22Rv1 (cell line): ENCODE measurements around the gene REXO1.

ENCODE experiments used
- H3K27ac ChIP-seq: fragments of 450-650 bp; 2 replicates; pipeline ENCODE4 v1.5.1; 2017
- ZFX ChIP-seq: fragments of 450-650 bp; IDR thresholded peaks from 2 replicates; pipeline ENCODE4 v1.6.1; 2017; ENCODE audit warnings: antibody characterized with exemption, borderline replicate concordance
- TF ChIP-seq, protein P1 (sequence below): fragments of 450-650 bp; IDR thresholded peaks from 2 replicates; pipeline ENCODE4 v1.5.1; 2017; ENCODE audit warnings: mild to moderate bottlenecking

Gene REXO1

DNA sequence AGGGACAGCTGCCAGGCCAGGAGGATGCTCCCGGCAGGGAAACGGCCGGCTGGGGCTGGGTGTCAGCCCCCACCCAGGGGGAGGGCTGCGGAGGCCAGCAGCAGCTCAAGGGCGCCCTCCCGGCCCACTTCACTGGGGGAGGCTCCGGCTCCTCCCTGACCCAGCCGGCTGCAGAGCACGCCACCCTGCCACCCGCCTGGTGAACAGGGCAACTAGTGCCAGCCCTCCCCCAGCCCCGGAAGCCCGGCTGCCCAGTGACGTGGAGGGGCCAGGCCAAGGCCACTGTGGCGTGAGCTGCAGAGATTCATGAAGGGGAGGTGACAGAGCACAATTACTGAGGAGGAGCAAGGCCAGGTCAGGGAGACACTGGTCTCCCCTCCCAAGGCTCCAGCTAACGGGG, 14.7 kb downstream of the REXO1 start:
- no peak overlapping the region for H3K27ac ChIP-seq

DNA sequence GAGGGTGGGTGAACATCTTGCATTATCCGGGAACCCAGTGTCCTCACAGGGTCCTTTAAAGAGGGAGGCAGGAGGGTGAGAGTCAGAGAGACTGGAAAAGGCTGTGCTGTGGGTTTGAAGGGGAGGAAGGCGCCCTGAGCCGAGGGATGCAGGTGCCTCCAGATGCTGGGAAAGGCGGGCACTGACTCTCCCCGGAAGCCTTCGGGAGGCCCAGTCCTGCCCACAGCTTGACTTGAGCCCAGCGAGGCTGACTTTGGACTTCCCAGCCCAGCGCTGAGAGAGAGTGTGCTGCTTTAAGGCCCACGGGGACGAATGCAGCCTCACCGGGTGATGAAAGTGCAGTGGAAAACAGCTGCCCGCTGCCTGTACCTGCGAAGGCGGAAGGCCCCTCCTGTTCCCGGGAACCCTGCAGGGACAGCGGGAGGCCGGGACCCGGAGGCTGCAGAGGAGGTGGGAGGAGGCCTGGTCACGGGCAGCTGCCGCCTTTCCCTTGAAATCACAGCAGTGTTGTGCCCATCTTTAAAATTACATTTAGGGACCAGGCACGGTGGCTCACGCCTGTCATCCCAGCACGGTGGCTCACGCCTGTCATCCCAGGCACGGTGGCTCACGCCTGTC, 16.1 kb downstream of the REXO1 start:
- no peak overlapping the region for H3K27ac ChIP-seq
- TF ChIP-seq, protein P1, sequence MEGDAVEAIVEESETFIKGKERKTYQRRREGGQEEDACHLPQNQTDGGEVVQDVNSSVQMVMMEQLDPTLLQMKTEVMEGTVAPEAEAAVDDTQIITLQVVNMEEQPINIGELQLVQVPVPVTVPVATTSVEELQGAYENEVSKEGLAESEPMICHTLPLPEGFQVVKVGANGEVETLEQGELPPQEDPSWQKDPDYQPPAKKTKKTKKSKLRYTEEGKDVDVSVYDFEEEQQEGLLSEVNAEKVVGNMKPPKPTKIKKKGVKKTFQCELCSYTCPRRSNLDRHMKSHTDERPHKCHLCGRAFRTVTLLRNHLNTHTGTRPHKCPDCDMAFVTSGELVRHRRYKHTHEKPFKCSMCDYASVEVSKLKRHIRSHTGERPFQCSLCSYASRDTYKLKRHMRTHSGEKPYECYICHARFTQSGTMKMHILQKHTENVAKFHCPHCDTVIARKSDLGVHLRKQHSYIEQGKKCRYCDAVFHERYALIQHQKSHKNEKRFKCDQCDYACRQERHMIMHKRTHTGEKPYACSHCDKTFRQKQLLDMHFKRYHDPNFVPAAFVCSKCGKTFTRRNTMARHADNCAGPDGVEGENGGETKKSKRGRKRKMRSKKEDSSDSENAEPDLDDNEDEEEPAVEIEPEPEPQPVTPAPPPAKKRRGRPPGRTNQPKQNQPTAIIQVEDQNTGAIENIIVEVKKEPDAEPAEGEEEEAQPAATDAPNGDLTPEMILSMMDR = no peak
- TF ChIP-seq ZFX = no peak

More for the DNA sequence above, 14.7 kb downstream of the REXO1 start:
- TF ChIP-seq, protein P1 = no peak
- no peak for TF ChIP-seq ZFX

DNA sequence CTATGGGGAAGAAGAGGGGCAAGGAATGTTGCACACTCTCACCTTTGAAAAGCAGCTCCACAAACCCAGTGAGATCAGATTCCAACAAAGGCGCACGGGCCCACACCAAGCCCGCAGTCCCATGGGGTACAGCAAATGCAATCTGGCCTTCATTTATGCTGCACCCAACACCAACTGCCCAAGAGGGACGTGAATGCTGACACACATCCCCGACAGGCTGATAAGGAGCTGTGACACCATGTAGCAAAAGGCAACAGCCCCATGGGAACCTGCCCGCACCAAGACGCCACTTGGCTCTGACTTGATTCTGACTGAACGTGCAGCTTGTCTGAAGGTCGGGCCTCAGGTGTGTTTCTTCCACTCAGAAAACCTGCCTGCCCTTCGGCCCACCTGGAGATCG, 17.3 kb downstream of the REXO1 start:
- H3K27ac ChIP-seq = peak overlapping the region; percentile 72
- TF ChIP-seq ZFX = no peak
- TF ChIP-seq, protein P1 = no peak

DNA sequence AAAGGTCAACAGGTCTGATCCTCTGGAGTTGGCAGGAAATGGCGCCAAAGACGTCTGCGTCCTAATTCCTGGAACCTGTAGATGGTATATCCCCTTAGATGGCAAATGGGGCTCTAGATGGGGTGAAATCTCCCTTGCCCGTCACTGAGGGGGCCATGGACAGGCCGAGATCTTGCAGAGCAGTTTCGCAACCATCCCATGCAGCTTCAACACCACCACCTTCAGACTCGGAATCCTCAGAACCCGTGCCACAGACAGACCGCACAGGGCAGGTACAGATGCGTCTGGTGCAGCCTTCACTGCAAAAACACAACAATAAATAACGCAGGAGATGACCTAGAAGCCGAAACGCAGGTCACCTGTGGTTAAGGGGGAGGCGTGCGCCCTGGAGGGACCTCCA, 17.7 kb downstream of the REXO1 start:
- peak overlapping the region; percentile 72 for H3K27ac ChIP-seq
- TF ChIP-seq, protein P1 = no peak
- TF ChIP-seq ZFX = no peak

DNA sequence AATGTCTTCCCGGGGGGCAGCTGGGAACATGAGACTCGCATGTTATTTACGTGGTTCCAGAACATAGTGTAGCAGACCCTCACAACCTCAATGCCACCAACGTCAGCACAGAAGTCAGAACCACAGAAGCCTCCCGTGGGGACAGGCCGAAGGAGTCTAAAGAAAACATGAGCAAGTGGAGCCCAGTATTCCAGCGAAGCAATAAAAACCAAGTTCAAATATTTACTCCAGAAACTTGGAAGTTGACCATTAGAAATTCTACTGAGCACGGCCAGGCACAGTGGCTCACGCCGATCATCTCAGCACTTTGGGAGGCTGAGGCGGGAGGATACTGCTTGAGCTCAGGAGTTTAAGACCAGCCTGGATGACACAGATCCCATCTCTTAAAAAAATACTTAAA, 18.3 kb downstream of the REXO1 start:
- TF ChIP-seq ZFX = no peak
- TF ChIP-seq, protein P1 = no peak
- H3K27ac ChIP-seq = peak overlapping the region; percentile 72

DNA sequence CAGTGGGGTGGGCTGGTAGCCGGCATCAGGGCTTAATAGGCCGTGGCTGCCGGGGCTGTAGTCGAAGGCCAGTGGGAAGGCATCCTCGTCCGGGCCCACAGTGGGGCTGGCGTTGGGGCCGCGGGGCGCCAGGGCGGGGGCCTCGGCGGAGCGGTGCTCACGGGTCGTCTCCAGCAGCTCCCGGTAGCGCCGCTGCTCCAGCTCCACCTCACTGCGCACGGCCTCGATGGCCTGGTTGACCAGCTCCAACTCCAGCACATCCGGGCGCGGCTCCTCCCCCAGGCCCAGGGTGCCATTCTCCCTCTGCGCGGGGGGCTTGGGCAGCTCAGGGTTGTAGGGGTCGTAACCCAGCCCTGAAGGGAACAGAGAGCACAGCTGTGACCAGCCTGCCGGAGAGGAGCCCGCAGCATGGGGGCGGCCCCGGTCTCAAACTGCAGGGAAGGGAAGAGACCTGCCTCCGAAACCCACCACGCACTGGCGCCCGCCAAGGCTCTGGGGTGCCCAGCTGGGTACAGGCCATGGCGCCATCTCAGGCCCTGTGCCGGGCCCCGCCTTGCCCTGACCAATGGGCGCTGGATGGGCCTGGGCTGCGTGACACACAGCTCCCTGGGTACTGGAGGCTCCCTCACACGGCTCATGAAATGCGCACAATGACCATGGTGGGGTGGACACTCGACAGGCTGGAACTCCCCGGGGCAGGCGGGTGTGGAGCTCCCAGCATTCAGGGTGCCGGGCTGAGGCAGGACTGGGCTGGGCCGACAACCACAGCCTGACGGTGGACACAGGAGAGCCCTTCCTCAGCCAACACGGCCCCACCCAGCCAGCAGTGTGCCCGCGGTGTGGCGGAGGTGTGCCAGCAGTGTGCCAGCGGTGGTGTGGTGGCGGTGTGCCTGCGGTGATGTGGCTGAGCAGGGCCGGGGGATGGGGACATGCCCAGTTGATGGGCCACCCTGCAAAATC, 19.7 kb downstream of the REXO1 start:
- no peak for TF ChIP-seq ZFX
- TF ChIP-seq, protein P1 = no peak
- H3K27ac ChIP-seq = peak overlapping the region; percentile 72; the same call in 1 of the 2 replicates
